CD4-positive, alpha-beta T cell treated with Interleukin-15 for 1 hour (primary cell): Measurements from ENCODE around the gene OVOL1.
A peak's percentile ranks its signal among the peaks of the same experiment; 100 is the strongest.
"Not testable (repeated sequence)": the region's sequence is repeated elsewhere in the genome, so short reads cannot be mapped to it uniquely, and the experiment has no call there.

ENCODE experiments used
- DNase-seq: peaks from one replicate; pipeline ENCODE4 v3.0.0-alpha.2; 2020

OVOL1 gene

DNA sequence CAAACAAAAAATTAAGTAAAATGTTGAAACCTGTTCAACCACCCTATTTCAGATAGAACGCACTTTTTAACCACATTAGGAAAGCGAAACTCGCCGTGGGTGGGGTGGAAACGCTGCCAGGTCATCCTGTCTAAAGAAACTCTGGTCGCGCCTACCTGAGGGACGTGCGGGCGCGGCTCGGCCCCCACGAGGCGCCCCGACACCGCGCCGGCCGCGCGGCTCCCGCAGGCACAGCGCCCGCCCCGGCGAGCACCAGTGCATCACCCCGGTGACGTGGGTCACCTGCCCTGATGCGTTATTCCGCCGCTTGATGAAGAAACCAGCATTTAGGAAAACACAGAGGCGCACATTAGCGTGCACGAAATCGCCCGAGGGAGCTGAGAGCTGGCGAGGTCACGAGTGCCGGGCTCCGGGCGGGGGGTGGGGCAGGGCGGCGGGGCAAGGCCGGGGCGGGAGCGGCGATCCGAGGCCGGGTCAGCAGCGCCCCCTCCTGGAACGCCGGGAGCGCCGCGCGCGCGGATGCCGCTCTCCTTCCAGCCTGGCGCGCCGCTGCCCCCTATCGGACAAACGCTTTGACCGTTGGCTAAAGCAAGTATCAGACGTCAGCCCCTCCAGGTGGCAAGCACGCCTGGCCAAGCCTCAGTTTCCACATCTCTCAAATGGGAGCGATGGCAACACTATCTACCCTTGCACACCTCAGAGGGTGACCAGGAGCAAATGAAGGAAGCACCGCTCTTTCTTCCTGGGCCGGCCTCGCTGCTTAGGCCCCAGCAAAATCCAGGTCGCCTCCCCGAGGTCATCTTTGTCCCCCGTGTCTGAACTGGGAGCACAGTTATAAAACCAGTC, 31.2 kb downstream of the OVOL1 start:
- peak; percentile 88 for DNase-seq

DNA sequence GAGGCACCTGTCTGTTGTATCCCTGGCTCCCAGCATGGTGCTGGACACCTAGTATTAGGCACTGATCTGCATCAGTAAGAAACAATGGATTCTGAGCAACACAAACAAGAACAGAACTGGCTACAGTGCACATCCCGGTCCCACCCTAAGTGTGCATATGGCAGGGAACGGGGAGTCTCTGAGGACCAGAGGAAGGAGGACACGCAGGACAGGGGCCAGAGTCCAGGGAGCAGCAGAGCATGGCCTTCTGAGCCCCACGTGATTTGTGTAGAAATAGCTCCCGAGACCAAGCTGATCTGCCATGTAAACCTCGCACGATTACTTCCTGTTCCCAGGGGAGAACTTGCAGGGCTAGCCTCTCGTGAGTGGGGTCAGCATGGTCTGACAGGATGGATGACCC, 34.2 kb downstream of the OVOL1 start:
- no peak for DNase-seq

DNA sequence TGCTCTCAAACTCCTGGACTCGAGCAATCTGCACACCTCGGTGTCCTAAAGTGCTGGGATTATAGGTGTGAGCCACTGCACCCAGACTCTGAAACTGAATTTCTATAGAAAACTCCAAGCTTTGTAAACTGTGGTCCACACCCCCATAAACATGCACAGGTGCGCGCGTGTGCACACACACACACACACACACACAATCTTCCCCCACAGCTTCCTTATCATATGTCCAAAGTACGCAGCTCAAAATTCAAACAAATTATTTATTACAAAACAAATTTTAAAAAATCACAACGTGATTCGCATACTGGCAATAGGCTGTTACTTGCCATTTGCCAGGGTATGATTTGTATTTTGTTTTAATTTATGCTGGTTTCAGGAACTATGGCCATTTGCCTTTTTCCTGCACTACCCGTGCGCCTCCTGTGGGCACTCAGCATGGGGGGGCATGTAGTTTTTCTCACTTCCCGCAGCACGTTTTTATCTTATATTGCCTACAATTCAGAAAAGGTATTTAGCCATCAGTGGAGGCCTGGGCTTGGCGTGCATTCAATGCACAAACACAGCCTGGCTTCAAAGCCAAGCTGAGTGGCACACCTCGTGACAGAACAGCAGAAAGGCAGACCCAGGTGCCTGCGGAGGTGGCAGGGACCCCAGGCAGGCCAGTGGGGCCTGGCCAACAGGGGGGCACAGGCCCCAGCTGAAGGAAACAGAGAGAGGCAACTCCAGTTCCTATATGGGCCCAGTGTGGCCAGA, 36.1 kb downstream of the OVOL1 start:
- DNase-seq = no peak

DNA sequence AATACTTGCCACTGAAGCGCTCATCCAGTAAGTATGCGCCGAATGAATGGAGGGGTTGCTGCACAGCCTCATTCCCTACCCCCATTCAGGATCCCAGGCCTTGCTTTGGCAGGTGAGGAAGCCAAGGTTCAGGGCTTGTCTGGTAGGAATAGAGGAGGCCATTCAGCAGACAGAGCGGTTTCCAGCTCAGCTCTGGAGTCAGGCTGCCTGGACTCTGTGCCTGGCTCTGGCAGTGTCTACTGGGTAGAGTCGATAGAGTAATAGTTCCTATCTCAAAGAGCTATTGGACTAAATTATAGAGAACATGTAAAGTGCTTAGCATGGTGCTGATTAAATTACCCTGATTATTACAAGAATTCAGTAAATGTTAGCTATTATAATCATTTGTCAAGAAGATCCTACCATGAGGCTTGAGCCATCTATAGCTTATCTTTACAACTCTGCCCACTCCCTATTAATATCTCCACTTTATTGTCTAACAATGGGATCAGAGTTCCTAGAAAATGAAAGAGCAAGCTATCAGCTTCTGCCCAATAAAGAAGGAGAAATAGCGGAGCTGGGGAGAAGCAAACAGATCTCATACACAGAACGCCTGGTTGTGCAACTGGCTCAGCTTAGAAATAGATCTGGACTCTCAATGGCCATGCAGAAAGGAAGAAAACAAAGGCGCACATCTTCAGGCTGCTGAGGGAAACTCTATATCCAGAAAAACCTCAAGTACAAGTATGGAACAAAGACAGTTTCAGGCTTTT, 40.3 kb downstream of the OVOL1 start:
- no peak for DNase-seq

DNA sequence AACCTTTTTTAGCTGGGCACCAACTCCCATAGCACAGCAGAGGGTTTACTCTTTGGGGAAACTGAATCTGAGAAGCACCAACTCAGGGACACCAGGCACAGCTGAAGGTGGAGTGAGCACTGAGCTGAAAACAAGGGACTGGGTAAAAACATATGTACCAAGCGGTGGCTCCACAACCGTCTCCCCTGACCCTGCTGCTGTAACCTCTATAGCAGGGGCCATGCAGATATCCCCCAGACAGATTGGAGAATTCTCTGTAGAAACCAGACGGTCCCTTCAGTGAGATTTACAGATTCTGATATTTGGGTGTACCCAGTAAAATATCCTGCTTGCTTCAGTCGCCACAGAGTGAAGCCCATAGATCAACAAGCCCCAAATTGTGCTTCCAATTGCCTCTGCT, 42.6 kb downstream of the OVOL1 start:
- DNase-seq = no peak

DNA sequence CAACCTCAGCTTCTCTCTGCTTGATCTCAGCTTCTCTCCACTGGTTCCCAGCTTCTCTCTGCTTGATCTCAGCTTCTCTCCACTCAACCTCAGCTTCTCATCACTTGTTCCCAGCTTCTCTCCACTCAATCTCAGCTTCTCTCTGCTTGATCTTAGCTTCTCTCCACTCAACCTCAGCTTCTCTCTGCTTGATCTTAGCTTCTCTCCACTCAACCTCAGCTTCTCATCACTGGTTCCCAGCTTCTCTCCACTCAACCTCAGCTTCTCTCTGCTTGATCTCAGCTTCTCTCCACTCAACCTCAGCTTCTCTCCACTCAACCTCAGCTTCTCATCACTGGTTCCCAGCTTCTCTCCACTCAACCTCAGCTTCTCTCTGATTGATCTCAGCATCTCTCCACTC, 45.4 kb downstream of the OVOL1 start:
- not testable (repeated sequence) for DNase-seq

DNA sequence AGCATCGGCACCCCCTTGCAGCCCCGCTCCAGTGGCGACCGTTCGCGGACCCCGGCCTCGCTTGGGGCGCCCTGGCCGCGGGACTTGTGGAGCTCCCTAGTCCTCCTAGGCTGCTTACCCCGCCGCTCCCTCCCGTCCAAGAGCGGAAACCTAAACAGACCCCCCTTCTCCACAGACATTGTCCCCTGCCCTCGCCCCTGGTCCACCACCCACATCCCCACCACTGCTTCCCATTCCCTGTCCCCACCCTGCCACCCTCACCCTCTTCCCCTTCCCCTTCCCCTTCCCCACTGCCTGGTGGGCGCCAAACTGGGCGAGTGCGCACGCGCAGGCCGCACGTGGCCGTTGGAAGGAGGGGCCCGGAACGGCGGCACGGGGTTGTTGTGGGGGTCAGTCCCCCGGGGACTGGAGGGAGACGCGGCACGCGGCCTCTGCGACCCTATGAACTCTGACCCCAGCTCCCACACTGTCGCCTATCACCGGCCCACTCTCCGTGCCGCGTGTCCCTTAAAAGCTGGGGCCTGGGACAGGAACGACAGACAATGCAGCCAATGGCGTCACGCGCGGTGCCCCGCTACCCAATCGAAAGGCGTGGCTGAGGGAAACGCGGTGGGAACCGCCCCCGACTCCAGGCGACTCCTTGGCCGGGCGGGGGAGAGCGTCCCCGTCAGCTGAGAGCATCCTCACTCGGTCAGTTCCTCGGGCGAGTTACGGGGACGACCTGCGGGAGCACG, 46.6 kb downstream of the OVOL1 start, which contains the start of gene SNX32:
Gene SNX32, plus strand, starts transcription at position 667 of the 734 bp plus-strand sequence. CDS start 103 bp downstream, outside the sequence.
- DNase-seq = peak; percentile 93

DNA sequence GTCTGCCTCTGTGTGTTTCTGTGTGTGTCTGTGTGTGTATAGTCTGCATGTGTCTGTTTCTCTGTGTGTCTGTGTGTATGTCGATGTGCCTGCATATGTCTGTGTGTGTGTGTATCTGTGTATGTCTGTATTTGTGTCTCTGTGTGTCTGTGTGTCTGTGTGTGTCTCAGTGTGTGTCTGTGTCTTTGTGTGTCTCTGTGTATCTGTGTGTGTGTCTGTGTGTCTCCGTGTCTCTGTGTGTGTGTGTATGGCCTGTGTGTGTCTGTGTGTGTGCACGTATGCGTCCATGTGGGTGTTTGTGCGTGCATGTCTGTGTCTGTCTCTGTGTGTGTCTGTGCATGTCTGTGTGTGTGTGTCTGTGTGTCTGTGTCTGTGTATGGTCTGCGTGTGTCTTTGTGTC, 47.3 kb downstream of the OVOL1 start:
- DNase-seq = no peak

DNA sequence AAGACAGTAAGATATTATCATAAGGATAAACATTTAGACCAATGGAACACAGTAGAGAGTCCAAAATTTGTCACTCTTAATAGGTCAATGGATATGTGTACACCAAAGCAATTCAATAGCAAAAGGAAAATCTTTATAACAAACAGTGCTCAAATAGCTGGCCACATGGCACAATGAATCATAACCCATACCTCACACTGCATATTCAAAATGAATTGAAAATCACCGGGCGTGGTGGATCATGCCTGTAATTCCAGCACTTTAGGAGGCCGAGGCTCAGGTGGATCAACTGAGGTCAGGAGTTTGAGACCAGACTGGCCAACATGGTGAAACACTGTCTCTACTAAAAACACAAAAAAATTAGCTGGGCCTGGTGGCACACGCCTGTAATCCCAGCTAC, 55.3 kb downstream of the OVOL1 start:
- DNase-seq = no peak

DNA sequence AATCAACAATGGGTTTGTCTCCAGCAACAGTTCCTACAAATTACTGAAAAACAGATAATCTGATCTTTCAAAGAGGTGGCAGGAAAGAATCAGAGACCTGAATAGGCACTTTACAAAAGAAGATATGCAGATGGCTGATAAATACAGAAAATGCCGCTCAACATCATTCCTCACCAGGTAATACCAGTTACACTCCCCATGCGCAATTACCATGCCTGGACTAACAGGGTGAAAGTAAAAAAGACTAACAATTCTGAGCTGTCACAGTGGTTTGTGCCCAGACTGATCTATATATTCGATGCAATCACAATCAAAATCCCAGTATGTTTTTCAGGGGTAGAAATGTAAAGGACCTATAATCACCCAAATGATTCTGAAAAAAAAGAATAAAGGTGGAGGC, 56.9 kb downstream of the OVOL1 start:
- DNase-seq = no peak

DNA sequence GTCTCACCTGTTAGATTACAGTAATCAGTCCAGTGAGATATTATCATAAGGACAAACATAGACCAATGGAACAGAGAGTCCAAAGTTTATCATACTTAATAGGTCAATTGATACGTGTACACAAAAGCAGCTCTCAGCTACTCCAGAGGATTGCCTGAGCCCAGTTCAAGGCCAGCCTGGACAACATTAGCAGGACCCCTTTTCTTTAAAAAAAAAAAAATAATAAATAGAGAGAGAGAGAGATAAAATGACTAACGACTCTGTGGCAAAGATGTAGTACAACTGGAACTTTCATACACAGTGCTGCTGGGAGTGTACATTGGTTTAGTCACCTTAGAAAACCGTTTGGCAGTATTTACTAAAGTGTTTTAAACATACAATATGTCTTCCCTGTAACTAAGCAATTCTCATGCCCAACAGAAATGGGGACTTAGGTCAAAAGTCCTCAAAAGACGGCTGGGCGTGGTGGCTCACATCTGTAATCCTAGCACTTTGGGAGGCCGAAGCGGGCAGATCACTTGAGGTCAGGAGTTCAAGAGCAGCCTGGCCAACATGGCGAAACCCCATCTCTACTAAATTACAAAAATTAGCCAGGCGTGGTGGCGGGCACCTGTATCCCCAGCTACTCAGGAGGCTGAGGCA, 57.5 kb downstream of the OVOL1 start:
- no peak for DNase-seq
